ENCODE data around the gene VAMP2. TPM values are rescaled to one million over a fixed set of nuclear protein-coding genes. Genes with fewer than 3 reads are reported as not detected.

VAMP2 gene
- total and polyA plus RNA-seq, 9 of the 15 experiments (the other 6 are each of a cell fraction or from before 2014, with no cell fraction given): 2.3 to 31.8 (median 6.0) TPM

DNA sequence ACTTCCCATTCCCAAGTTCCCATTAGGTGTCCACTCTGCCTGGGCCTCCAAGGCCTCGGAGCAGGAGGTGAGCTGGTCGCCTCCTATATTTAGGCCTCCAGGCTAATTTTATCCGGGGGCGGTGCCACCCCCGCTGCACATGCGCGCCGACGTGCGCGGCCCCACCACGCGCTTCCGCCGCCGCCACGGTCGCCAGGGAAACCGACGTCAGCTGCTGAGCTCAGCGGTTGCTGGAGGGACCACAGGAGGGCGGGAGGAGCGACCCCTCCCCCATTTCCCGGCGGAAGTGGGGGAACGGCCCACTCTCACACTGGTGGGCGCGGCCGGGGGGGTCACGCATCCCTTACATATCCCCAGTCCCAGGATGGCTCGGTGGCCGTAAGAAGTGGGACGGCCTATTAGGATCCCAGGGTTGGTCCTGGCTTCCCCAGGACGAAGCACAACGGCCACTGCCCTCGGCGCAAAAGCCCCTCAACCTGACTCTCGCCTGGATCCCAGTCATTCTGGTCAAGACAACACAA, 11.6 kb downstream of the VAMP2 start (continued):
- TF ChIP-seq CREB1 (IDR thresholded peaks at IDR 0.05): 0 out of 2 replicates have a peak, but pooled peaks have one; percentile 62
- peak; percentile 81 for TF ChIP-seq CREB1 (CRISPR knock-in tag; IDR thresholded peaks at IDR 0.05)
- 0 out of 2 replicates have a peak, but pooled peaks have one; percentile 20 for TF ChIP-seq HCFC1 (IDR thresholded peaks at IDR 0.05; ENCODE audit: low read depth, low read length)
- TF ChIP-seq RBBP5 (IDR thresholded peaks at IDR 0.05; ENCODE audit: borderline replicate concordance, insufficient read depth, low read length, poor library complexity, severe bottlenecking): peak; percentile 4
- TF ChIP-seq E2F6 (IDR thresholded peaks at IDR 0.05; ENCODE audit: borderline replicate concordance in 1 of 2, extremely low read depth in 1 of 2, insufficient read depth in 1 of 2, insufficient read length in 1 of 2, low read depth in 1 of 2, low read length in 1 of 2, poor library complexity in 1 of 2, severe bottlenecking in 1 of 2): peak; percentile 11 to 62
- TF ChIP-seq, protein P1, sequence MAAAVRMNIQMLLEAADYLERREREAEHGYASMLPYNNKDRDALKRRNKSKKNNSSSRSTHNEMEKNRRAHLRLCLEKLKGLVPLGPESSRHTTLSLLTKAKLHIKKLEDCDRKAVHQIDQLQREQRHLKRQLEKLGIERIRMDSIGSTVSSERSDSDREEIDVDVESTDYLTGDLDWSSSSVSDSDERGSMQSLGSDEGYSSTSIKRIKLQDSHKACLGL (CRISPR knock-in tag; IDR thresholded peaks at IDR 0.05; ENCODE audit: borderline replicate concordance, poor library complexity, severe bottlenecking): peak; percentile 54
- no peak for TF ChIP-seq THRAP3 (IDR thresholded peaks at IDR 0.05; ENCODE audit: borderline replicate concordance)
- TF ChIP-seq USF1 (CRISPR knock-in tag; IDR thresholded peaks at IDR 0.05): peak; percentile 45
- TF ChIP-seq BHLHE40 (IDR thresholded peaks at IDR 0.05; ENCODE audit: low read length): peak; percentile 50; the same call in 1 of the 2 replicates
- no peak for TF ChIP-seq NCOA4 (IDR thresholded peaks at IDR 0.05; ENCODE audit: partially characterized antibody)
- no peak for TF ChIP-seq SMARCA4 (IDR thresholded peaks at IDR 0.05)
- TF ChIP-seq, protein P2, sequence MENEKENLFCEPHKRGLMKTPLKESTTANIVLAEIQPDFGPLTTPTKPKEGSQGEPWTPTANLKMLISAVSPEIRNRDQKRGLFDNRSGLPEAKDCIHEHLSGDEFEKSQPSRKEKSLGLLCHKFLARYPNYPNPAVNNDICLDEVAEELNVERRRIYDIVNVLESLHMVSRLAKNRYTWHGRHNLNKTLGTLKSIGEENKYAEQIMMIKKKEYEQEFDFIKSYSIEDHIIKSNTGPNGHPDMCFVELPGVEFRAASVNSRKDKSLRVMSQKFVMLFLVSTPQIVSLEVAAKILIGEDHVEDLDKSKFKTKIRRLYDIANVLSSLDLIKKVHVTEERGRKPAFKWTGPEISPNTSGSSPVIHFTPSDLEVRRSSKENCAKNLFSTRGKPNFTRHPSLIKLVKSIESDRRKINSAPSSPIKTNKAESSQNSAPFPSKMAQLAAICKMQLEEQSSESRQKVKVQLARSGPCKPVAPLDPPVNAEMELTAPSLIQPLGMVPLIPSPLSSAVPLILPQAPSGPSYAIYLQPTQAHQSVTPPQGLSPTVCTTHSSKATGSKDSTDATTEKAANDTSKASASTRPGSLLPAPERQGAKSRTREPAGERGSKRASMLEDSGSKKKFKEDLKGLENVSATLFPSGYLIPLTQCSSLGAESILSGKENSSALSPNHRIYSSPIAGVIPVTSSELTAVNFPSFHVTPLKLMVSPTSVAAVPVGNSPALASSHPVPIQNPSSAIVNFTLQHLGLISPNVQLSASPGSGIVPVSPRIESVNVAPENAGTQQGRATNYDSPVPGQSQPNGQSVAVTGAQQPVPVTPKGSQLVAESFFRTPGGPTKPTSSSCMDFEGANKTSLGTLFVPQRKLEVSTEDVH (IDR thresholded peaks at IDR 0.05; ENCODE audit: low read depth, partially characterized antibody): no peak
- TF ChIP-seq BMI1 (IDR thresholded peaks at IDR 0.05; ENCODE audit: low read length): 0 out of 2 replicates have a peak, but pooled peaks have one; percentile 55
- peak; percentile 68 to 75 for TF ChIP-seq MAZ (CRISPR knock-in tag; conservative IDR thresholded peaks at IDR 0.05 in 1 of 2, IDR thresholded peaks at IDR 0.05 in 1 of 2)
- no peak for TF ChIP-seq TRIM28 (IDR thresholded peaks at IDR 0.05)
- no peak for TF ChIP-seq CBX3 (IDR thresholded peaks at IDR 0.05; ENCODE audit: borderline replicate concordance in 1 of 2, low read length in 2 of 2)
- TF ChIP-seq GABPA (tag; conservative IDR thresholded peaks at IDR 0.05; ENCODE audit: low read depth): peak; percentile 69
- peak; percentile 86 for TF ChIP-seq GABPB1 (CRISPR knock-in tag; IDR thresholded peaks at IDR 0.05)
- TF ChIP-seq MNT (conservative IDR thresholded peaks at IDR 0.05): peak; percentile 93 to 97
